ENCODE measurements around the gene HDAC7. TPM values are rescaled to one million over a fixed set of nuclear protein-coding genes. Genes with fewer than 3 reads are reported as not detected.

HDAC7 gene
- total and polyA plus RNA-seq, 12 donors: 9.1 to 184 (median 147) TPM

GRCh38 chr12:47828976-47829482 is 9.3 kb upstream of the HDAC7 start:
- WGBS, 4 donors: 11 to 28% (median 15%) methylated on average over 5 to 7 of the region's 7 CpGs
- peak; percentile 84 to 94 (median 92) for DNase-seq
- TF ChIP-seq, protein P1, sequence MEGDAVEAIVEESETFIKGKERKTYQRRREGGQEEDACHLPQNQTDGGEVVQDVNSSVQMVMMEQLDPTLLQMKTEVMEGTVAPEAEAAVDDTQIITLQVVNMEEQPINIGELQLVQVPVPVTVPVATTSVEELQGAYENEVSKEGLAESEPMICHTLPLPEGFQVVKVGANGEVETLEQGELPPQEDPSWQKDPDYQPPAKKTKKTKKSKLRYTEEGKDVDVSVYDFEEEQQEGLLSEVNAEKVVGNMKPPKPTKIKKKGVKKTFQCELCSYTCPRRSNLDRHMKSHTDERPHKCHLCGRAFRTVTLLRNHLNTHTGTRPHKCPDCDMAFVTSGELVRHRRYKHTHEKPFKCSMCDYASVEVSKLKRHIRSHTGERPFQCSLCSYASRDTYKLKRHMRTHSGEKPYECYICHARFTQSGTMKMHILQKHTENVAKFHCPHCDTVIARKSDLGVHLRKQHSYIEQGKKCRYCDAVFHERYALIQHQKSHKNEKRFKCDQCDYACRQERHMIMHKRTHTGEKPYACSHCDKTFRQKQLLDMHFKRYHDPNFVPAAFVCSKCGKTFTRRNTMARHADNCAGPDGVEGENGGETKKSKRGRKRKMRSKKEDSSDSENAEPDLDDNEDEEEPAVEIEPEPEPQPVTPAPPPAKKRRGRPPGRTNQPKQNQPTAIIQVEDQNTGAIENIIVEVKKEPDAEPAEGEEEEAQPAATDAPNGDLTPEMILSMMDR (IDR thresholded peaks at IDR 0.05): no peak
- TF ChIP-seq POLR2A (IDR thresholded peaks at IDR 0.05): peak; percentile 30 to 69
- Histone ChIP-seq H3K27ac (peak overlapping the region in 4 of 5 donors; percentile 81 to 94 (median 82)), H3K9me3 (replicated peaks in 1 of 3) (no peaks in the 10 kb centered on the region), H3K4me3 (peak overlapping the region in 1 of 4 donors; percentile 13), H3K36me3 (replicated peaks in 1 of 2) (no peaks in the 10 kb centered on the region), H3K27me3 (no peaks in the 10 kb centered on the region), H3K4me1 (replicated peaks in 1 of 2) (peaks cover 23 to 43% of the 10 kb centered on the region in 2 donors)
- intact Hi-C loops (cut with DNase I): no loop called here

- Histone ChIP-seq H3K27me3 (no peaks in the 10 kb centered on the region), H3K27ac (peak overlapping the region in 4 of 5 donors; percentile 73 to 94 (median 82)), H3K36me3 (replicated peaks in 1 of 2) (no peaks in the 10 kb centered on the region), H3K4me3 (no peak overlapping the region), H3K9me3 (replicated peaks in 1 of 3) (no peaks in the 10 kb centered on the region), H3K4me1 (replicated peaks in 1 of 2) (peaks cover 30 to 44% of the 10 kb centered on the region in 2 donors)
- DNase-seq: peak in 1 of 7 donors; percentile 10
- intact Hi-C loops (cut with DNase I): no loop called here
- WGBS, 4 donors: 60 to 69% (median 65%) methylated on average over 12 to 14 of the region's 14 CpGs
- TF ChIP-seq POLR2A (IDR thresholded peaks at IDR 0.05): no peak
- TF ChIP-seq, protein P1 (IDR thresholded peaks at IDR 0.05): no peak
Observed at GRCh38 chr12:47828008-47828975, 8.6 kb upstream of the HDAC7 start.

GRCh38 chr12:47825173-47825639 is 5.5 kb upstream of the HDAC7 start:
- H3K4me1 ChIP-seq (replicated peaks in 1 of 2): peaks cover 43 to 72% of the 10 kb centered on the region in 2 donors
- no peaks in the 10 kb centered on the region for H3K9me3 ChIP-seq (replicated peaks in 1 of 3)
- H3K4me3 ChIP-seq: no peak overlapping the region
- H3K36me3 ChIP-seq (replicated peaks in 1 of 2): no peaks in the 10 kb centered on the region
- H3K27me3 ChIP-seq: no peaks in the 10 kb centered on the region
- intact Hi-C loops (cut with DNase I): no loop called here
- DNase-seq: no peak
- TF ChIP-seq POLR2A (IDR thresholded peaks at IDR 0.05): no peak
- 74 to 91% (median 88%) methylated on average over 6 of the region's 6 CpGs for WGBS, 4 donors
- peak overlapping the region in 3 of 5 donors; percentile 12 to 98 (median 85) for H3K27ac ChIP-seq

DNA sequence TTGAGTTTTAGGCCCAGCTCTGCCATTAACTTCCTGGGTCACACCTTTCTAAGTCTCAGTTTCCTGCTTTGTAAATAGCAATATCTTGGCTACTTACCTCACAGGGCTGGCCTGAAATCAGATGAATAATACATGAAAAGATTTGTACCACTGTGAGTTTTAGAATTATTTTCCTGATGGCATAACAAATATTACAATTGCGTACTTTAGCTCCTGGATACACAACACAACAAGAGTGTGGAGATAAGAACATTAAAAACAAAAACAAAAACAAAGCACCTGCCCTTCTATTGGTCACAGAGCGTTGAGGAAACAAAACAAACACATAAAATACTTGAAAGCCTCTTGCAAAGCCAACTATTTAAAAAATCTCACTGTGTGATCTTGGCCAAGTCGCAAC is 4.9 kb upstream of the HDAC7 start:
- Histone ChIP-seq H3K4me3 (no peak overlapping the region), H3K27ac (peak overlapping the region in 3 of 5 donors; percentile 79 to 98 (median 85)), H3K27me3 (no peaks in the 10 kb centered on the region), H3K36me3 (replicated peaks in 1 of 2) (no peaks in the 10 kb centered on the region), H3K4me1 (replicated peaks in 1 of 2) (peaks cover 44 to 70% of the 10 kb centered on the region in 2 donors), H3K9me3 (replicated peaks in 1 of 3) (no peaks in the 10 kb centered on the region)
- intact Hi-C loops (cut with DNase I): no loop called here
- 87 to 90% (median 88%) methylated on average over 3 of the region's 3 CpGs for WGBS, 4 donors
- TF ChIP-seq, protein P1 (IDR thresholded peaks at IDR 0.05): no peak
- TF ChIP-seq POLR2A (IDR thresholded peaks at IDR 0.05): no peak
- DNase-seq: no peak

All from adrenal gland (tissue), 12 donors.